ENCODE measurements around the gene GRID1. TPM values are rescaled to one million over a fixed set of nuclear protein-coding genes. Genes with fewer than 3 reads are reported as not detected.

Gene GRID1
- polyA plus RNA-seq, 1 of the 3 experiments (the other 2 are of a cell fraction), result 0.13 TPM

DNA sequence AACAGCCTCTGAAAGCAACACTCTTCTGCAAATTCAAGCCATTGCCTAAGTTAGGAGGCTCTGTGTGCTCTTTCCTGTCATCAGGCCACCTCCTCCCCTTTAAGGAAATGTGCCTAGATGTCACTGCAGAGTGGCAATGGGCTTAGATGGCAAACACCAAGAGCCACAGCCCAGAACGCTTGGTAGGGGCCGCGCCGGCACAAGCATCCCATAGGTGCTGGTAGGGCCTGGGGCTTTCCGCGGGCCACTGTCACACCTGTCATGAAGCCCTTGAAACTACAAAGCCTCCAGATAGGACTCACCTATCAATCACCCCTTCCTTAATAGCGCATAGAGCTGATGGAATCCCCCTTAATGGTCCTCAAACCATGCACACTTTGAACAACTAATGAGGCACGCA is 299.9 kb downstream of the GRID1 start (continued):
- TF ChIP-seq POLR2AphosphoS5 (IDR thresholded peaks at IDR 0.05; ENCODE audit: low read depth, low read length) (no peak), YY1 (IDR thresholded peaks at IDR 0.05; ENCODE audit: low read depth) (no peak)

DNA sequence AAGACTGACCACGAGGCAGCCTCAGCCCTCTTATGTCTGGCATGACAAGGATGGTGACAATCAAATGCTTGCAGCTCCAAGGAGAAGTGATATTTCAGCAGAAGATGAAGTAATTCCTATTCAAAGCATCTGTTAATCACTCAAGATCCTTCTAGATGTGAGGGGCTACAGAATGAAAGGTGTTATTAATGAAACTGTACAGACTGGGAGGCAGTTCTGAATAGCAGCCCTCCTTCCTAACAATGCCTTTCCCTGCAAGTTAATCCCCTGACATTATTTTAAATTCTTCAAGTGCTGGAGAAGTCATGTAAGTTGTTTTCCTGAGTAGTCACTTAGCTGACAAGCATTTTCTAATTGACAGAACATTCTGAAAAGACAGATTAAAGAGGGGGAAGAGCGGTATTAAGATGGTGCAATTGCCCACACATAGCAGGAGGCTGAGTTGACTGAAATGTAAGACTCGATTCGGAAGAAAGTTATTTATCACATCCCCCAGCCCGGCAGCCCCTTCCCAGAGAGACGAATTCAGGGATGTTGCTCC is 300.8 kb downstream of the GRID1 start:
- ChIA-PET CTCF (no interaction called here), POLR2A (interaction anchor here (0.7 kb wide), 1 partner anchor 193 kb away, joined by 3 read pairs; no protein-coding TSS in a partner anchor)
- WGBS (ENCODE audit: low lambda C conversion rate), result 32% methylated on average over 6 of the region's 6 CpGs
- Histone ChIP-seq H3K27ac (ENCODE audit: low read depth in 2 of 2, low read length in 1 of 2) (no peak overlapping the region), H3K9me2 (no peaks in the 10 kb centered on the region), H3F3A (replicated peaks; ENCODE audit: insufficient read depth) (no peaks in the 10 kb centered on the region), H3K4me1 (ENCODE audit: control insufficient read depth in 1 of 2, insufficient read depth in 2 of 2, low read depth in 1 of 2, low read length in 1 of 2) (peaks cover 0 to 3% of the 10 kb centered on the region in 2 experiments; a peak in 1 of 4 replicates), H3K4me2 (no peak overlapping the region), H4K20me1 (ENCODE audit: insufficient read depth) (no peaks in the 10 kb centered on the region), H3K79me2 (ENCODE audit: insufficient read depth) (no peaks in the 10 kb centered on the region), H3K4me3 (ENCODE audit: low read depth in 2 of 2, low read length in 1 of 2) (no peak overlapping the region), H2AFZ (ENCODE audit: low read depth) (no peak overlapping the region), H3K27me3 (ENCODE audit: insufficient read depth) (no peaks in the 10 kb centered on the region), H3K9ac (no peak overlapping the region), H3K36me3 (replicated peaks in 1 of 2; ENCODE audit: control insufficient read depth in 1 of 2, insufficient read depth in 2 of 2, low read length in 1 of 2) (no peaks in the 10 kb centered on the region), H3K9me3 (no peaks in the 10 kb centered on the region)
- DNase-seq, result no peak
- TF ChIP-seq TAF1 (IDR thresholded peaks at IDR 0.05; ENCODE audit: borderline replicate concordance, low read depth, low read length) (no peak), TEAD4 (IDR thresholded peaks at IDR 0.05; ENCODE audit: borderline replicate concordance, insufficient read depth) (no peak), NRF1 (IDR thresholded peaks at IDR 0.05; ENCODE audit: low read depth, low read length) (no peak), FOSL2 (IDR thresholded peaks at IDR 0.05; ENCODE audit: borderline replicate concordance, low read depth) (no peak), MXI1 (IDR thresholded peaks at IDR 0.05; ENCODE audit: low read depth, low read length) (no peak), YY1 (IDR thresholded peaks at IDR 0.05; ENCODE audit: low read depth) (no peak), RCOR1 (IDR thresholded peaks at IDR 0.05; ENCODE audit: low read length) (no peak), RFX5 (IDR thresholded peaks at IDR 0.05; ENCODE audit: low read length) (no peak), EZH2phosphoT487 (IDR thresholded peaks at IDR 0.05; ENCODE audit: borderline replicate concordance, low read depth) (no peak), MEF2A (IDR thresholded peaks at IDR 0.05; ENCODE audit: borderline replicate concordance, low read depth) (no peak), JUND (IDR thresholded peaks at IDR 0.05) (no peak), FOXM1 (IDR thresholded peaks at IDR 0.05; ENCODE audit: low read depth) (no peak)
- TF ChIP-seq, protein P1, sequence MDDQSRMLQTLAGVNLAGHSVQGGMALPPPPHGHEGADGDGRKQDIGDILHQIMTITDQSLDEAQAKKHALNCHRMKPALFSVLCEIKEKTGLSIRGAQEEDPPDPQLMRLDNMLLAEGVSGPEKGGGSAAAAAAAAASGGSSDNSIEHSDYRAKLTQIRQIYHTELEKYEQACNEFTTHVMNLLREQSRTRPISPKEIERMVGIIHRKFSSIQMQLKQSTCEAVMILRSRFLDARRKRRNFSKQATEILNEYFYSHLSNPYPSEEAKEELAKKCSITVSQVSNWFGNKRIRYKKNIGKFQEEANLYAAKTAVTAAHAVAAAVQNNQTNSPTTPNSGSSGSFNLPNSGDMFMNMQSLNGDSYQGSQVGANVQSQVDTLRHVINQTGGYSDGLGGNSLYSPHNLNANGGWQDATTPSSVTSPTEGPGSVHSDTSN (IDR thresholded peaks at IDR 0.05), result no peak
- TF ChIP-seq, protein P2, sequence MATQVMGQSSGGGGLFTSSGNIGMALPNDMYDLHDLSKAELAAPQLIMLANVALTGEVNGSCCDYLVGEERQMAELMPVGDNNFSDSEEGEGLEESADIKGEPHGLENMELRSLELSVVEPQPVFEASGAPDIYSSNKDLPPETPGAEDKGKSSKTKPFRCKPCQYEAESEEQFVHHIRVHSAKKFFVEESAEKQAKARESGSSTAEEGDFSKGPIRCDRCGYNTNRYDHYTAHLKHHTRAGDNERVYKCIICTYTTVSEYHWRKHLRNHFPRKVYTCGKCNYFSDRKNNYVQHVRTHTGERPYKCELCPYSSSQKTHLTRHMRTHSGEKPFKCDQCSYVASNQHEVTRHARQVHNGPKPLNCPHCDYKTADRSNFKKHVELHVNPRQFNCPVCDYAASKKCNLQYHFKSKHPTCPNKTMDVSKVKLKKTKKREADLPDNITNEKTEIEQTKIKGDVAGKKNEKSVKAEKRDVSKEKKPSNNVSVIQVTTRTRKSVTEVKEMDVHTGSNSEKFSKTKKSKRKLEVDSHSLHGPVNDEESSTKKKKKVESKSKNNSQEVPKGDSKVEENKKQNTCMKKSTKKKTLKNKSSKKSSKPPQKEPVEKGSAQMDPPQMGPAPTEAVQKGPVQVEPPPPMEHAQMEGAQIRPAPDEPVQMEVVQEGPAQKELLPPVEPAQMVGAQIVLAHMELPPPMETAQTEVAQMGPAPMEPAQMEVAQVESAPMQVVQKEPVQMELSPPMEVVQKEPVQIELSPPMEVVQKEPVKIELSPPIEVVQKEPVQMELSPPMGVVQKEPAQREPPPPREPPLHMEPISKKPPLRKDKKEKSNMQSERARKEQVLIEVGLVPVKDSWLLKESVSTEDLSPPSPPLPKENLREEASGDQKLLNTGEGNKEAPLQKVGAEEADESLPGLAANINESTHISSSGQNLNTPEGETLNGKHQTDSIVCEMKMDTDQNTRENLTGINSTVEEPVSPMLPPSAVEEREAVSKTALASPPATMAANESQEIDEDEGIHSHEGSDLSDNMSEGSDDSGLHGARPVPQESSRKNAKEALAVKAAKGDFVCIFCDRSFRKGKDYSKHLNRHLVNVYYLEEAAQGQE (IDR thresholded peaks at IDR 0.05; ENCODE audit: low read depth, low read length), result no peak
- TF ChIP-seq, protein P3, sequence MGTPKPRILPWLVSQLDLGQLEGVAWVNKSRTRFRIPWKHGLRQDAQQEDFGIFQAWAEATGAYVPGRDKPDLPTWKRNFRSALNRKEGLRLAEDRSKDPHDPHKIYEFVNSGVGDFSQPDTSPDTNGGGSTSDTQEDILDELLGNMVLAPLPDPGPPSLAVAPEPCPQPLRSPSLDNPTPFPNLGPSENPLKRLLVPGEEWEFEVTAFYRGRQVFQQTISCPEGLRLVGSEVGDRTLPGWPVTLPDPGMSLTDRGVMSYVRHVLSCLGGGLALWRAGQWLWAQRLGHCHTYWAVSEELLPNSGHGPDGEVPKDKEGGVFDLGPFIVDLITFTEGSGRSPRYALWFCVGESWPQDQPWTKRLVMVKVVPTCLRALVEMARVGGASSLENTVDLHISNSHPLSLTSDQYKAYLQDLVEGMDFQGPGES (IDR thresholded peaks at IDR 0.05; ENCODE audit: low read depth, low read length), result no peak
- TF ChIP-seq, protein P4, sequence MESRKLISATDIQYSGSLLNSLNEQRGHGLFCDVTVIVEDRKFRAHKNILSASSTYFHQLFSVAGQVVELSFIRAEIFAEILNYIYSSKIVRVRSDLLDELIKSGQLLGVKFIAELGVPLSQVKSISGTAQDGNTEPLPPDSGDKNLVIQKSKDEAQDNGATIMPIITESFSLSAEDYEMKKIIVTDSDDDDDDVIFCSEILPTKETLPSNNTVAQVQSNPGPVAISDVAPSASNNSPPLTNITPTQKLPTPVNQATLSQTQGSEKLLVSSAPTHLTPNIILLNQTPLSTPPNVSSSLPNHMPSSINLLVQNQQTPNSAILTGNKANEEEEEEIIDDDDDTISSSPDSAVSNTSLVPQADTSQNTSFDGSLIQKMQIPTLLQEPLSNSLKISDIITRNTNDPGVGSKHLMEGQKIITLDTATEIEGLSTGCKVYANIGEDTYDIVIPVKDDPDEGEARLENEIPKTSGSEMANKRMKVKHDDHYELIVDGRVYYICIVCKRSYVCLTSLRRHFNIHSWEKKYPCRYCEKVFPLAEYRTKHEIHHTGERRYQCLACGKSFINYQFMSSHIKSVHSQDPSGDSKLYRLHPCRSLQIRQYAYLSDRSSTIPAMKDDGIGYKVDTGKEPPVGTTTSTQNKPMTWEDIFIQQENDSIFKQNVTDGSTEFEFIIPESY (IDR thresholded peaks at IDR 0.05; ENCODE audit: borderline replicate concordance, low read depth), result no peak
- TF ChIP-seq, protein P5, sequence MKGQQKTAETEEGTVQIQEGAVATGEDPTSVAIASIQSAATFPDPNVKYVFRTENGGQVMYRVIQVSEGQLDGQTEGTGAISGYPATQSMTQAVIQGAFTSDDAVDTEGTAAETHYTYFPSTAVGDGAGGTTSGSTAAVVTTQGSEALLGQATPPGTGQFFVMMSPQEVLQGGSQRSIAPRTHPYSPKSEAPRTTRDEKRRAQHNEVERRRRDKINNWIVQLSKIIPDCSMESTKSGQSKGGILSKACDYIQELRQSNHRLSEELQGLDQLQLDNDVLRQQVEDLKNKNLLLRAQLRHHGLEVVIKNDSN (IDR thresholded peaks at IDR 0.05; ENCODE audit: borderline replicate concordance, low read depth), result no peak
